AML-193 (cell line): ENCODE data around the gene OR7C2.
"Not testable (repeated sequence)": the region's sequence is repeated elsewhere in the genome, so short reads cannot be mapped to it uniquely, and the experiment has no call there.

Experiments used
- DNase-seq, 2 experiments: peaks; one replicate each; lab custom pipeline; 2025; lab: John Stamatoyannopoulos, UW

The OR7C2 gene

GRCh38 chr19:14941189-14941588, at the start of gene OR7C2:
TSS of gene OR7C2 (plus strand) at chr19:14941489. CDS start at chr19:14941489, 0 bp downstream.
- DNase-seq: no peak

GRCh38 chr19:14901675-14902260, 39.5 kb upstream of the OR7C2 start:
- DNase-seq: no peak

- DNase-seq: no peak
Measured at GRCh38 chr19:14906711-14907110, 34.6 kb upstream of the OR7C2 start.

GRCh38 chr19:14915116-14915515, 26.2 kb upstream of the OR7C2 start:
- no peak for DNase-seq

GRCh38 chr19:14916848-14917247, 24.4 kb upstream of the OR7C2 start:
- no peak for DNase-seq

GRCh38 chr19:14933506-14933905, 7.8 kb upstream of the OR7C2 start:
- DNase-seq: no peak

GRCh38 chr19:14940266-14940665, 1.0 kb upstream of the OR7C2 start:
- DNase-seq: no peak

- DNase-seq: no peak
Measured at GRCh38 chr19:14943601-14944000, 2.3 kb downstream of the OR7C2 start.

GRCh38 chr19:14944456-14944855, 3.2 kb downstream of the OR7C2 start:
- DNase-seq: no peak

- DNase-seq: not testable (repeated sequence)
Measured at GRCh38 chr19:14949413-14949812, 8.1 kb downstream of the OR7C2 start.

GRCh38 chr19:14949876-14950275, 8.6 kb downstream of the OR7C2 start:
- no peak for DNase-seq

GRCh38 chr19:14950421-14950820, 9.1 kb downstream of the OR7C2 start:
- DNase-seq: no peak

GRCh38 chr19:14952767-14953166, 11.5 kb downstream of the OR7C2 start:
- no peak for DNase-seq

GRCh38 chr19:14954071-14954655, 12.9 kb downstream of the OR7C2 start:
- DNase-seq: no peak

GRCh38 chr19:14957464-14957863, 16.2 kb downstream of the OR7C2 start:
- DNase-seq: no peak

- no peak for DNase-seq
Measured at GRCh38 chr19:14959263-14959662, 18.0 kb downstream of the OR7C2 start.

- DNase-seq: no peak
Measured at GRCh38 chr19:14961956-14962685, 20.8 kb downstream of the OR7C2 start.

- DNase-seq: no peak
Measured at GRCh38 chr19:14968247-14968646, 27.0 kb downstream of the OR7C2 start.

- DNase-seq: no peak
Measured at GRCh38 chr19:14971474-14971873, 30.2 kb downstream of the OR7C2 start.

GRCh38 chr19:14972676-14973075, 31.4 kb downstream of the OR7C2 start:
- no peak for DNase-seq

GRCh38 chr19:14974488-14974887, 33.2 kb downstream of the OR7C2 start:
- DNase-seq: no peak

GRCh38 chr19:14977128-14977527, 35.8 kb downstream of the OR7C2 start:
- no peak for DNase-seq

GRCh38 chr19:14978161-14978776, 37.0 kb downstream of the OR7C2 start:
- DNase-seq: no peak
